Right cardiac atrium (tissue), 5 donors: Measurements from ENCODE around the gene KATNB1. TPM values are rescaled to one million over a fixed set of nuclear protein-coding genes. Genes with fewer than 3 reads are reported as not detected.
A peak's percentile ranks its signal among the peaks of the same experiment; 100 is the strongest.

Experiments used
- ATAC-seq, 2 donors: fragments of 200-7000 bp; cut with Tn5 transposase; one replicate each; pipeline versions ENCODE4 v1.8.0 to v1.9.1; 2020; ENCODE audit warnings: moderate library complexity in 2 of 2, mild to moderate bottlenecking in 1 of 2
- DNase-seq, 3 donors: peaks; one replicate each; pipeline ENCODE4 v3.0.0-alpha.2; 2020
- H3K27ac ChIP-seq: one replicate; pipeline ENCODE4 v1.5.1; 2013; ENCODE audit warnings: mild to moderate bottlenecking, low read length, control low read depth, moderate library complexity
- H3K27me3 ChIP-seq: one replicate; pipeline ENCODE4 v1.6.1; 2013; ENCODE audit not compliant: control insufficient read depth, insufficient read depth
- H3K4me1 ChIP-seq: one replicate; pipeline ENCODE4 v1.6.1; 2013; ENCODE audit warnings: low read length; ENCODE audit not compliant: control insufficient read depth, insufficient read depth
- H3K4me3 ChIP-seq: one replicate; pipeline ENCODE4 v1.5.1; 2013; ENCODE audit warnings: low read length, control low read depth
- H3K9me3 ChIP-seq: one replicate; pipeline ENCODE4 v1.6.1; 2013; ENCODE audit warnings: low read length; ENCODE audit not compliant: control insufficient read depth
- WGBS: extraction: QIAGEN DNeasy Blood & Tissue Kit; methylation state at CpG from one replicate; pipeline ENCODE4 v1.1.7; 2013; 5-methylcytosine and 5-hydroxymethylcytosine counted together
- intact Hi-C, 4 donors: fragments of 100-400 bp; cut with DNase I; formaldehyde crosslinking; loops; one replicate each; pipeline versions ENCODE4 v1.11.0 to v1.14.0; 2022 to 2023
- microRNA-seq, 2 donors: library from miRNA; unstranded; fragments of <30 nt; microRNA quantifications; one replicate each; pipeline ENCODE4 v1.2.0, GENCODE V29; 2020 to 2021
- polyA plus RNA-seq: library from polyadenylated mRNA; stranded (reverse); fragments of 200-250 nt; gene quantifications from one replicate; pipeline ENCODE4 v1.2.3, GENCODE V29; 2013
- total RNA-seq, 4 donors: library from RNA; stranded (reverse); fragmentation: NEBNext Ultra II Directional; extraction: Animal tissue kit (Norgen Biotek cat#: 25700); gene quantifications; one replicate each; pipeline ENCODE4 v1.2.1, GENCODE V29; 2021
- donor health status: healthy with polysubstance abuse.
- donor health status: DM: no; HTN: yes; CAD: no.
- donor health status: DM: no; HTN: no; CAD: no.
- donor health status: DM: no; HTN: yes; CAD: no; lungs with severe emphysema.
- donor health status: DM: yes; HTN: yes; CAD: no.

The KATNB1 gene
- total and polyA plus RNA-seq, 5 donors = 8.4 to 16.3 (median 12.0) TPM

GRCh38 chr16:57803134-57803990 is 67.8 kb downstream of the KATNB1 start:
- WGBS = 34% methylated on average over 16 of the region's 16 CpGs
- ATAC-seq = peak; percentile 29 to 42
- DNase-seq = peak in 2 of 3 donors; percentile 78 to 82
- intact Hi-C loops = no loop called here
- peaks cover 20% of the 10 kb centered on the region for H3K4me1 ChIP-seq
- H3K27me3 ChIP-seq = no peaks in the 10 kb centered on the region
- H3K4me3 ChIP-seq = no peak overlapping the region
- no peaks in the 10 kb centered on the region for H3K9me3 ChIP-seq
- peak overlapping the region; percentile 64 for H3K27ac ChIP-seq

GRCh38 chr16:57804111-57804837 is 68.7 kb downstream of the KATNB1 start:
- intact Hi-C loops = no loop called here
- WGBS = 62% methylated on average over 5 of the region's 5 CpGs
- H3K4me1 ChIP-seq = peaks cover 19% of the 10 kb centered on the region
- no peaks in the 10 kb centered on the region for H3K27me3 ChIP-seq
- H3K27ac ChIP-seq = no peak overlapping the region
- H3K9me3 ChIP-seq = no peaks in the 10 kb centered on the region
- ATAC-seq (no peak), DNase-seq (no peak)
- no peak overlapping the region for H3K4me3 ChIP-seq

GRCh38 chr16:57805176-57805575 is 69.6 kb downstream of the KATNB1 start:
- peaks cover 16% of the 10 kb centered on the region for H3K4me1 ChIP-seq

More at GRCh38 chr16:57805176-57805575, 69.6 kb downstream of the KATNB1 start:
- intact Hi-C loops = no loop called here
- no peak overlapping the region for H3K4me3 ChIP-seq
- H3K27me3 ChIP-seq = no peaks in the 10 kb centered on the region
- 79% methylated on average over 6 of the region's 6 CpGs for WGBS
- no peak overlapping the region for H3K27ac ChIP-seq
- no peak for DNase-seq
- no peak for ATAC-seq
- no peaks in the 10 kb centered on the region for H3K9me3 ChIP-seq

Small RNA genes within 50 kb of the gene (microRNA-seq; reads per million reads assigned to microRNA genes)
- gene MIR6772 = 0 to 0.42 reads per million in 2 donors

Other genes with a start within 250 kb of the KATNB1 start
- gene DOK4, start 249.3 kb upstream of the KATNB1 start, total RNA-seq = 10 to 100 TPM; 15.1 to 19.4 (median 16.5) TPM
- 12.2 TPM for gene DOK4, start 249.3 kb upstream of the KATNB1 start, polyA plus RNA-seq
- 10 to 100 TPM in 3 of 4 donors, 1 to 10 TPM in 1; 7.6 to 15.4 (median 11.0) TPM for gene CCDC102A, start 199.2 kb upstream of the KATNB1 start, total RNA-seq
- gene CCDC102A, start 199.2 kb upstream of the KATNB1 start, polyA plus RNA-seq = 9.0 TPM
- gene ADGRG5, start 193.1 kb upstream of the KATNB1 start, total RNA-seq = under 1 TPM in 2 of 4 donors, not detected in 2; 0.11 to 0.29 TPM
- 0.02 TPM for gene ADGRG5, start 193.1 kb upstream of the KATNB1 start, polyA plus RNA-seq
- 10 to 100 TPM; 10.2 to 24.1 (median 17.4) TPM for gene ADGRG1, start 107.1 kb upstream of the KATNB1 start, total RNA-seq
- gene ADGRG1, start 107.1 kb upstream of the KATNB1 start, polyA plus RNA-seq = 15.0 TPM
- under 1 TPM; 0.11 to 0.66 (median 0.19) TPM for gene ADGRG3, start 67.5 kb upstream of the KATNB1 start, total RNA-seq
- gene ADGRG3, start 67.5 kb upstream of the KATNB1 start, polyA plus RNA-seq = 0.11 TPM
- gene DRC7, start 41.0 kb upstream of the KATNB1 start, total RNA-seq = not detected
- not detected for gene DRC7, start 41.0 kb upstream of the KATNB1 start, polyA plus RNA-seq
- 10 to 100 TPM; 45.8 to 67.5 (median 50.0) TPM for gene KIFC3, start 66.7 kb downstream of the KATNB1 start, total RNA-seq
- gene KIFC3, start 66.7 kb downstream of the KATNB1 start, polyA plus RNA-seq = 39.9 TPM
- not detected for gene CNGB1, start 235.4 kb downstream of the KATNB1 start, total RNA-seq
- gene CNGB1, start 235.4 kb downstream of the KATNB1 start, polyA plus RNA-seq = not detected